ENCODE data around the gene DESI1.

Gene DESI1

GRCh38 chr22:41555325-41555982, 65.4 kb downstream of the DESI1 start:
- DNase-seq: no peak

- no peak for DNase-seq
Measured at GRCh38 chr22:41551877-41552582, 68.8 kb downstream of the DESI1 start.

- no peak for DNase-seq
Measured at GRCh38 chr22:41550952-41551491, 69.8 kb downstream of the DESI1 start.

- no peak for DNase-seq
Measured at GRCh38 chr22:41548830-41549211, 72.0 kb downstream of the DESI1 start.
